C4-2B (cell line): ENCODE data around the gene LIX1.

ENCODE experiments used
- H3K27ac ChIP-seq: fragments of 450-650 bp; 2 replicates; pipeline ENCODE4 v1.5.1; 2017
- CTCF ChIP-seq: fragments of 450-650 bp; conservative IDR thresholded peaks from 2 replicates; pipeline ENCODE4 v1.5.1; 2017; ENCODE audit warnings: mild to moderate bottlenecking
- ZFX ChIP-seq: fragments of 450-650 bp; IDR thresholded peaks from 2 replicates; pipeline ENCODE4 v1.6.1; 2017

The LIX1 gene

GRCh38 chr5:97131139-97131710 is 11.2 kb downstream of the LIX1 start:
- TF ChIP-seq ZFX (no peak), CTCF (no peak)
- no peak overlapping the region for H3K27ac ChIP-seq

GRCh38 chr5:97127727-97128126 is 14.7 kb downstream of the LIX1 start:
- no peak for TF ChIP-seq ZFX
- TF ChIP-seq CTCF = no peak
- H3K27ac ChIP-seq = no peak overlapping the region

GRCh38 chr5:97125125-97125683 is 17.2 kb downstream of the LIX1 start:
- no peak overlapping the region for H3K27ac ChIP-seq
- TF ChIP-seq CTCF = no peak
- no peak for TF ChIP-seq ZFX

GRCh38 chr5:97124335-97124734 is 18.1 kb downstream of the LIX1 start:
- no peak overlapping the region for H3K27ac ChIP-seq
- TF ChIP-seq CTCF = no peak
- TF ChIP-seq ZFX = no peak

GRCh38 chr5:97121848-97122247 is 20.6 kb downstream of the LIX1 start:
- H3K27ac ChIP-seq = no peak overlapping the region
- no peak for TF ChIP-seq ZFX
- no peak for TF ChIP-seq CTCF

- no peak overlapping the region for H3K27ac ChIP-seq
- TF ChIP-seq ZFX (no peak), CTCF (no peak)
Measured at GRCh38 chr5:97120195-97120594, 22.2 kb downstream of the LIX1 start.

- no peak for TF ChIP-seq CTCF
- no peak for TF ChIP-seq ZFX
- no peak overlapping the region for H3K27ac ChIP-seq
Measured at GRCh38 chr5:97119007-97119390, 23.4 kb downstream of the LIX1 start.
